Measurements from ENCODE around the gene TMEM37. TPM values are rescaled to one million over a fixed set of nuclear protein-coding genes. Genes with fewer than 3 reads are reported as not detected.
A peak's percentile ranks its signal among the peaks of the same experiment; 100 is the strongest.

The TMEM37 gene
- polyA plus RNA-seq, 3 donors, result 49.4 to 71.8 (median 66.1) TPM

DNA sequence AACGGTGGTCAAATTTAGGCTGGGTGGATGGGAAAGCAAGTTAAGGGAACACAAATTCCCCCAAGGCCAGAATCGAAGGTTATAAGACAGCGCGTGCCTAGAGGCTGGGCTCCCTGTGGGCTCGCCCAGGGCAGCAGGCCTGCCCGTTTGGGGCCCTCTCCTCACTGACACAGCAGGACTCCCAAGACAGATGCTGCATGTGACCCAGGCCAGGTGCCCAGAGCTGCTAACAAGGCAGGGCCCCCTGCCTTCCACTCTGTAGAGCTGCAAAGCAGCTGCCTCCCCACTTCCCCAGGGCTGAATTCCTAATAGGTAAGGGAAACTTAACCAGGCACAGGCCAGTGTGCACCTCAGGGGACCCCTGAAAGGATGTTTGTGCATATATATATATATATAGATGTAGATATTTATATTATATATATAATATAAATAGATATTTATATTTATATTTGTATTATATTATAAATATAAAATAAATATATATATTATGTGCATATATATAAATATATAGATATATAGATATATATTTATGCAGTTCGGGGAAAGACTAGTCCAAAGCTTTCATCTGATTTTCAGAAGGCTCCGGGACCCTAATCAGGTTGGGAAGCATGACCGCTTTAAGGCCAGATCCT is 43.7 kb downstream of the TMEM37 start:
- DNase-seq, result no peak

DNA sequence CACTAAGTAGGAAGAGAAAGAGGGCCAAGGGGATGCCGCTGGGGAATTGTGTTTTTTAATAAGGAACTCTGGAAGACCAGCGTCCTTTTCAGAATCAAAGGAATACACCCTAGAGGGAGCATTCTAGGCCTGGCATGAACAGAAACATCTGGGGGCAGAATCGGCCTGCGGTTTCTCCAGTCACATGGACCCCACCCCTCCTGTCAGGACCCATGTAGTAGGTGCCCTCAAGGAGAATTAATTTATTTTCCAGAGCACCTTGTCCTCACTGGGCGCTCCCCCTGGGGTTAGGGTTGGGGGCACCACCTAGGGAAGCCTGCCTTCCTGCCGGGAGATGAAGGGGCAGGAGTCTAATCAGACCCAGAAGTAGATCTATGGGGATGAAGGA is 44.2 kb downstream of the TMEM37 start:
- DNase-seq, result no peak

DNA sequence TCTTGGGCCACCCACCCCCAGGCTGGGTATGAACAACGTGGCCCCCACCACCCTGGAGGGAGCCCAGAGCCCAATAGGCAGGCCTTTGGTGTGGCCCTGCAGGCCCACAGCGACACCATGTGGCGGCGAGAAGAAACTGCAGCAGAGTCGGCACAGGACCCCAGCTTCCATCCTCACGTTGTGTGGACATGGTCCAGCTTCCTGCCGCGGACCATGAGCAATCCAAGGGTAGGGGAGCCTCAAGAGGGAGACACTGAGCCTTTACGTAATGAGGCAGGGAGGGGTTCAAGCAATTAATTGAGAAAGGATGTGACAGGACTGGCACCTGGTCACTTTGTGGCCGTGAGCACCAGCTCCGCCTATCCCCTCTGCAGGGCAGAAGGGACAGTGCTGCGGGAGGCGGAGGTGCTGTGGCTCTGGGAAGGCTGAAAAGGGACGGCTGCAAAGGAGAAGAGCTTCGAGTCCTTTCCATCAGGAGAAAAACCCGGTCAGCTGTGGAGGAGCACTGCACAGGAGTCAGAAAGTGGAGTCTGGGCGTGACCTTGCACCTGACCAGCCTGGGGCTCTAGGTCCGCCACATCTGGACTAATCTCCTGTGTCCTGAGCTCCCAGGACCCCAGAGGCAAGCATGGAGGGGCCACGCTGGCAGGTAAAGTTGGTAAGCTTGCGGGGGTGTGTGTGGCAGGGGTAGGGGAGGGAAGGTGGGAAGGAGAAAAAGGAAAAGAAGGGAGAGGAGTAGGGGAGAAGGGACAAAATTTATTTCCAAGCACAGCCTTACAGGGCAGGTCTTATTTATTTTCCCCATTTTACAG is 44.9 kb downstream of the TMEM37 start:
- peak; percentile 44 for DNase-seq

DNA sequence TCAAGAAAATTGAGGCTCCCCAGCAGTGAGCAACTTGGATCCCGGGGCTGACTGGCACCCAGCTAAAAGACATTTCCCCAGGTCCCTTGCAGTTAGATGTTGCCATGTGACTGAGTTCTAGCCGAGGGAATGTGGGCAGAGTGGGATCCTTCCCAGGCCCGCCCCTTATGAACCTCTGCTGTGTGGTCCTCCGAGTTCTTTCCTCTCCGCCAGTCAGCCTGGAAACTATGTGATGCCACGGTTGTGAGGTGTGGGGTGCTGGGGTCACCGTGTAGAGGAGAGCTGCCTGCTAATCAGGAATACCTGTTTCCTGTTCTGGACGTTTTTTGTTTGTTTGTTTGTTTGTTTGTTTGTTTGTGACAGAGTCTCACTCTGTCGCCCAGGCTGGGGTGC is 45.5 kb downstream of the TMEM37 start:
- DNase-seq, result no peak

DNA sequence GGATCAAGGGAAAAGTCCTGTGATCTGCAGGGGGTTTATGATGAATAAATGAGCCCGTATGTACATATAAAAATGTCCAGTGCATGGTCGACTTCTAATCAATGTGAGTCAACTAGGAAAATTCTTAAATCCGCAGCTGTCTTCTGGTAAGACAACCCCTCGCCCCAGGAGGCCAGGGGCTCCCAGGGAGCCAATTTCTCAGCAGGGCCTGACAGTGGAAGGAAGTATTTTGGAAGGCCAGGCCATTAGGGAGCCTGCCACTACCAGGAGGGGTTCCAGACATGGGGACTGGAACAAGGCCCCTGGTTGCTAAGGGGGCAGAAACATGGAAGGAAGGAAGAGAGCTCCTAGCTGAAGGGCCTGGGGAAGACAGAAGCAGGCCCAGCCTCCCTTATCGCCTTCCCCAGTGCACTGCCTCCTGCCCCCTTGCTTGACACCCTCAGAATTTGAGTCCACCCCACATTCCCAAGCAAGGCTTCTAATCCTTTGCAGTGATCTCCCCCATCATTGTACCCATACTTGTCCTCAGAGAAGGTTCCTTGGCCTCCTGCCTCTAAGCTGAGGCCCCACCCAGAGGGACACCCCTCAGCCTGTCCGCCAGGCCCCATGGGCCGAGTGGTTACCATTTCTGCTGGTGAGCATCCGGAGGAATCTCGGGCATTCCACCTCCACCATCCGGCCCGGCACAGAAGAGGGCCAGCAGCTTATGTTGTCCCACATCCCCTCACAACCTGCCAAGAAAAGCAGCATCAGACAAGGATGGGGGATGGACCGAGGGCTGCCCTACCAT is 46.7 kb downstream of the TMEM37 start:
- DNase-seq, result no peak

DNA sequence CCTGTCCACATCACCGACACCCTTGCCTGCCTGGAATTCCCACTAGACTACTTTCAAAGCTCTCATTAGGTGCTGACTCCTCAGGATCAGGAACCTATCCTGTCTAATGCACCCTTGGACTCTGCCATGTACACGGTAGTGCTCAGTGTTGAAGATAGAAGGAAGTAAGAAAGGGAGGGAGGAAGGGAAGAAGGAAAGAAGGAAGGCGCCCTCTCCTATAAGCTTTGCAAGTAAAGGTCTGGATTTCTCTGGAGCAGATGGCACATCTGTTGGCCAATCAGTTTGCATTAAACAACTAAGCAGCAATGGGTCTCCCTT is 47.3 kb downstream of the TMEM37 start:
- DNase-seq, result no peak

DNA sequence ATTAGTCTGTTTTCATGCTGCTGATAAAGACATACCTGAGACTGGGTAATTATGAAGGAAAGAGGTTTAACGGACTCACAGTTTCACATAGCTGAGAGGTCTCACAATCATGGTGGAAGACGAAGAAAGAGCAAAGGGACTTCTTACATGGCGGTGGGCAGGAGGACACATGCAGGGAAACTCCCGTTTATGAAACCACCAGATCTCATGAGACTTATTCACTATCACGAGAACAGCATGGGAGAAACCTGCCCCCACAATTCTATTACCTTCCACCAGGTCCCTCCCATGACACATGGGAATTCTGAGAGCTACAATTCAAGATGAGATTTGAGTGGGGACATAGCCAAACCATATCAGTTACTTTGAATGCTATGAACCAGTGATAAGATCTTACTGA is 48.5 kb downstream of the TMEM37 start:
- DNase-seq, result no peak

DNA sequence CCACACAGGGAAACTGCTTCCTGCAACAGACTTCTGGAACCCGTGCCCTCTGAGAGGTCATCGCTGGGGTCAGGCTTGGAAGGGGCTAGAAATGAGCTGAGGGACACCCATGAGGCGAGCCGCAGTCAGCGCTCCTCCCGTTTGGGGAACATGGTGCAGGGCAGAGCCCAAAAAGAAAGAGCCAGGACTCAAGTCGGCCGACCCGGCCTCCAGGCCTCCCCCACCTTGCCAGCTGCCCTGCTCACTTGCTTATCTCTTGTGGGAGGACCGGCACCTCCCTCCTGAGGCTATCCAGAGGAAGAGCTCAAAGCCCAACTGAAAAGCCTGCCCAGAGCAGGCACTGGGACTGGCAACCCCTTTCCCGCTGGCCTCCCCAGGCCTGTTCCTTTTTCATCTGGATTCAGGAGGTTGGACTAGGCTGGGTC is 49.1 kb downstream of the TMEM37 start:
- DNase-seq, result no peak

DNA sequence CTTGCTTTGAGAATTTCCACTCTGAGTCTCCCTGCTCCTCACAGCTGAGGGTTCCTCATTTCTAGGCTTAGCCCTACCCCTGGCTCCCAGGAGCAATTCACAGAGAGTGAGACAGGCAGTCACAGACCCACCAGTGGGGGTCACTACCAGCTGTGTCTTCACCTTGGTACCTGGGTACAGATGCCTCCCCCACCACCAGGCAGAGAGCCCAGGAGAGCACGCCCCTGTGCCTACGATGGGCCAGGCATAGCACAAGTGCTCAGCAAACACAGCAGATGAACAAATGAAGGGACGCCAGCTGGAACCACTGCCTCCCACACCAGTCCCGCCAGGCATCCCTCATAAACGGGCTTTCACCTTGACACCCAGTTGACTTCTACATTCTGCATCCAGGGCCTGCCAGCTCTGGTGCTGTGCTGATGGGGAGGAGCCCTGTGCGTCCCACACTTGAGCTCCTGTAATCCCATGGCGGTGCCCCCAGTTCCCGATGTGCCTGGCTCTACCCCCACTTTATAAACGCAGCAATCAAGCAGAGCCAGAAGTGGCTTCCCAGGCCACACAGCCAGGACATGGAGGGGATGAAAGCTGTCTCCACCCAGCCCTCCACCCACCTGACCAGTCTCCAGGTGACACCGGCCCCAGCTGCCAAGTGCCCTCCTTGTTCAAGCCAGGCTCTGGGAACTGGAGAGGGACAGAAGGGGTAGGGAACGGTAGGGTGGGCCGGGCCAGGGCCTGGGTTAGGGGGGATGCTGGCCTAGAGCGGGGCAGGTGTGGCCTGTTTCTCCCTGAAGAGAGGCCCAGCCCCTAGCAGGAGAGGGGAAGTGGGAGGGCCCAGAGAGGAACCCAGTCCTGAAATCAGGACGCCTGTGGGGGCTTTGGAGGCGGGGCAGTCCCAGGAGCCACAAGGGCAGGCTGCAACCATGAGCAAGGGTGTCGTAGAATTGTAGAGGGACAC is 50.1 kb downstream of the TMEM37 start:
- no peak for DNase-seq

DNA sequence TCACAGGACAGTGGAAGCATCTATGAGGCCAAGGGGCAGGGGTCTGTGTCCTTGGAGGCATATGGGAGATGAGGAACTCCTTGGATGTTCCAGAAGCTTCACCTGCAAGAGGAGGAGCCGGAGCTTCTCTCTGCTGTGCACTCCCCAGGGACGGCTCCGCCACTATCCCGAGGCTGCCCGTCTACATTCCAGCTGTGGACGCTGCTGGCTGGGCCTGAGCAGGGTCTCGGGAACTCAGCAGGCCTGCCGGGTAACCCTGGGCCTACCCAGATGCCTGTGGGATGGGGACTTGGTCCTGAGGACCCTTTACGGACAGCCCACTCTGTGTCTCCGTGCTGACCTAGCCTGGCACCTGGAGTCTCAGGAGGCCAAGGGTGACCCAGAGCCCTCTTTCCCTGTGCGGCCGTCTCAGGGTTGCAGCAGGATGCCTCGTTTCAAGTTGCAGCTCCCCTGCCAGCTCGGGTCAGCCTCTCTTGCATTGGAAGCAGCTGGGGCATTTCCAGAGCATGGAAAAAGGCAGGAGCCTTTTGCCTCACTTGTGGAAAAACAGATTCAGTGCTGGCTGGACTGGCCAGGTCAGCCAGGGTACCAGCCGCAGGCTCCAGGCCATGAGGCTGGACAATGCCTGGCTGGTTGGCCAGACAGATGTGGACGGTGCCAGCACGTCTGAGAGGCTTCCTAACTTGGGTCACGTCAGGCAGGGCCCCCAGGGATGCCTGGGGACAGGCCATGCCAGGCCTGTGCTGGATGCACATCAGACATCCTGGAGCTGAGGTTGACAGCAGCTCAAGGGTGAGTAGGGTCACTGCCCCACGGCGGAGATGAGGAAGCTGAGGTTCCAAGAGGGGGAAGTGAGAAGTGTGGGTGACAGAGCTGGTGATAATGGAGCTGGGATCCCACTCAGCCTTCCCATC is 51.1 kb downstream of the TMEM37 start:
- DNase-seq, result no peak

DNA sequence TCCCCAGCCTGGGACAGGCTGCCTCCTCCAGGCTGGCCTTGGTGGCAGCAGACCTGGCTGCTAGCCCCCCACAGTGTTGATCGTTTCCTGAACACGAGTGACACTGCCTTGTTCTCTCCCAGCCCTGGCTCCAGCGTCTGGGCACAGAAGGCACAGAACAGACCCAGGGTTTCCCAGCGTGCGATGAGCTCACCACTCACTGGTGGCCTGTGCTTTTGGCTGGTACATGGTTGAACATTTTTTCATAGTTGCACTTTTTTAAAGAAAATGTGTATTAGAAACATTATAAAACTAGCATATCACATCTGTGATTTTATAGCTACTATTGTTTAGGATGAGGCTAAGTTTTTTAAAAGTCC is 51.7 kb downstream of the TMEM37 start:
- DNase-seq, result no peak

DNA sequence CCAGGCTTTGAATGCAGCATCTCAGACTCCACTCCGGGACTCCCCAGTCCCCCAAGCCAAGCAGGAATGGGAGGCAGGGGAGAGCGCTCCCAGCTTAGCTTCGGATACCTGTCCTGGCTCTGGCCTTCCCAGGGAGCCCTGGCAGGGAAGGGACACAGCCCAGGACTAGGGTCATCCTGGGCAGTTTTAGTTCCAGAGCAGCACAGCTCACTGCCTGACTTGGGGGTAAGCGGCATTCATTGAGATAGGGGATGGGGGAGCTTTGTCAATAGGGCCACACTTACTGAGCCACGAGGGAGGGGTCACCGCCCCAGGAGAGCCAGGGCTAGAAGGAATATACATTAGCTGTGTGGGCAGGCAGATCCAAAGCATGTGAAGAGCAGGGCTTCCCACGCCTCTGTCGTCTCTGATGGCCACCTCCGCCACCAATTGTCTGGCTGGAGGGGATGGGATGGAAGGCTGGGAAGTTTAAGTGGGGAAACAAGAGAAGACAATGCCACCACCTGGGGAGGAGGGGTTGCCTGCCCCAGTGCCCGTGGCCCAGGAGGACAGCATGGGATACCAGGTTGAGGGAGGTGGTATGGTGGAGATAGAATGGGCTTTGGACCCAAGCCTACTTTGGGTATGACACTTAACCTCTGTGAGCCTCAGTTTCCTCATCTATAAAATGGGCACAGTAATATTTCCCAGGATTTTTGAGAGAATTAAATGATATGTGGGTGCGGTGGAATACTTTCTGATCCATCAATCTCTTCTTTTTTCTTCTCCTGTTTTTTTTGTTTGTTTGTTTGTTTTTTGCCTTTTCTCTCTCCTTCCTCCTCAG is 52.5 kb downstream of the TMEM37 start:
- no peak for DNase-seq

DNA sequence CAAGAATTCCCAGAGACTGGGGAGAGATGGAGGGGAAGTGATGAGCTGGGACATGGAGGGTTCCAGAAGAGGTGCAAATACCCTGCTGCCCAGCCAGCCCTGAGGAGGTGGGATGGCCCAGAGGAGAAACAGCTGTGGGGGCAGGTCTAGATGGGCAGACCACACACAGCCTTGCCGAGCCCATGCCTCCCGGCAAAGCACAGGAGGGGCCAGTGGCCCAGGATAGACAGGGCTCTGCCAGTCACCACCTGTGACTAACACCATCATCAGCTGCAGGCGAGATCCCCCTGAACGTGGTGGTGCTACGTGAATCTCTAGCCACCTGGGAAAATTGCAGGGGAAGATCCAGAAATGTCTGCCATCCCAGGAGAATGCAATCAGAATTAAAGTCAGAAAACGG is 53.2 kb downstream of the TMEM37 start:
- DNase-seq, result no peak

DNA sequence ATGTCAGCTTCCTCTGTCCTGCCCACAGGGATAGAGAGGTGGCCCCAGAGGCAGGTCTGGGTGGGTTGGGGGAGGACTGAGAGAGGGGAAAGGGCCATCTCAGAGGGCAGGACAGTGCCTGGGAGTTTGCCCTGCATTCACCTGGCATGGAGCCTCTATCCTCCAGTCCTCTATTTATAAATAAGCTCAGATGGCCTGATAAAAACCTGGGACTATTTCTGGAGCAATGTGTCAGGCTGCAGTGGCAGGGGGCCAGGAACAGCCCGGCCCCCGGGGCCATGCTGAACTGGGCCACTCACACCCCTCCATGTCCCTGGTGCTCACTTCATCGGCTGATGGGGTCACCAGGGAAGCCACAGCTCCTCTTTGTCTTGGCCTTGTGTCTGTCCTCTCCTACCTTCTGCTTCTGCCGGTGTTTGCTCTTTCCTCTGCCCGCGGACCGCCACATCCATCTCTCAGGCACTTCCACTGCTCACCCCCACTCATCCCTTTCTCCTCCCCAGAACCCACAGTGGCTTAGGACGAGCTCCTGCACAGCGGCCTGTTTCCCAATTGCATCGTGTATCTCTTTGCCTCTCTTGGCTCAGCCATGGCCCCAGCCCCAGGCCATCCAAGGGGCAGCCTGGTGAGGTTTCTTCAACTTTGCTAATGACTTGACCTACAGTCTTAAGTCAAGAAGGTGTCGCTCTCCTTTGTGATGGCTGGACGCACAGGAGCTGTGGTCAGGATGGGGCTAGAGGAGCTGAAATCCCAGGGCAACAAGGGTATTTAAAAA is 53.9 kb downstream of the TMEM37 start:
- no peak for DNase-seq

DNA sequence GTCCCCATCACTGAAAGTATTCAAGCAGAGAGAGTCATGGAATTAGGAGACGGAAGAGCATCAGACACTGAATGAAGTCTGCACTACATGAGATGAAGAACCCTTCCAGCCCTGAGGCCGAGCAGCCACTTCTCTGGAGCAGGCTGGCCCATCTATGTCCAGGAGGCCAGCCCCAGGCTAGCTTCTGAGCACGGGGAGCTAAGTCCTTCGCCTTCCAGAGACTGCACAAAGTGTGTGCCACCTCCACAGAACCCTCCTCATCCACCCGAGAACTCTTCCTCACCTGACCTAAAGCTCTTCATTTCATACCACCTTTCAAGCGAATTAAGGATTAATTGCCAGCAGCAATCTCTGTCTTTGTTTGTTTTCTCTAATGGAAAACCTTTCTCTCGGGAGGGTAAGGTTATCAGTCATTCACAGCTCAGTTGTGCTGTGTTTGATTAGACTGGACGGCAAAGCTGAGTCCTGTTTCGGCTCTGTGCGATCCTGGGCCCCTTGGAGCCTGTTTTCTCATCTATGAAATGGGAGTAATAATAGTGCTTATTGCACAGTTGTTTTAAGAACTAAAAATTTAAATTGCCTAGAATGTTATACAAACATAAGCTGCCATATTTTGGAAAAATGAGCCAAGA is 54.7 kb downstream of the TMEM37 start:
- no peak for DNase-seq

DNA sequence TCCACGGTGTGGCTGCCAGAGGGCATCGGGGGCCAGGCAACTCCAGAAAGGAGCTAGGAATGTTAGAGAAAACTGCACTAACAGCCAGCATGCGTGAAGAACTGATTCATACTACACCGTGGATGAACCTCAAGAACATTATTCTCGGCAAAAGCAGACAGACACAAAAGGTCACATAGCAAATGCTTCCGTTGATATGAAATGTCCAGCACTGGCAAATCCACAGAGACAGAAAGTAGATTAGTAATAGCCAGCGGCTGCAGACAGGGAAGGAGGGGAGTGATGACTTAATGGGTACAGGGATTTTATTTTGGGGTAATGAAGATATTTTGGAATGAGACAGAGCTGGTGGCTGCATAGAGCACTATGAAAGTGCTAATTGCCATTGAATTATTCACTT is 55.2 kb downstream of the TMEM37 start:
- no peak for DNase-seq

DNA sequence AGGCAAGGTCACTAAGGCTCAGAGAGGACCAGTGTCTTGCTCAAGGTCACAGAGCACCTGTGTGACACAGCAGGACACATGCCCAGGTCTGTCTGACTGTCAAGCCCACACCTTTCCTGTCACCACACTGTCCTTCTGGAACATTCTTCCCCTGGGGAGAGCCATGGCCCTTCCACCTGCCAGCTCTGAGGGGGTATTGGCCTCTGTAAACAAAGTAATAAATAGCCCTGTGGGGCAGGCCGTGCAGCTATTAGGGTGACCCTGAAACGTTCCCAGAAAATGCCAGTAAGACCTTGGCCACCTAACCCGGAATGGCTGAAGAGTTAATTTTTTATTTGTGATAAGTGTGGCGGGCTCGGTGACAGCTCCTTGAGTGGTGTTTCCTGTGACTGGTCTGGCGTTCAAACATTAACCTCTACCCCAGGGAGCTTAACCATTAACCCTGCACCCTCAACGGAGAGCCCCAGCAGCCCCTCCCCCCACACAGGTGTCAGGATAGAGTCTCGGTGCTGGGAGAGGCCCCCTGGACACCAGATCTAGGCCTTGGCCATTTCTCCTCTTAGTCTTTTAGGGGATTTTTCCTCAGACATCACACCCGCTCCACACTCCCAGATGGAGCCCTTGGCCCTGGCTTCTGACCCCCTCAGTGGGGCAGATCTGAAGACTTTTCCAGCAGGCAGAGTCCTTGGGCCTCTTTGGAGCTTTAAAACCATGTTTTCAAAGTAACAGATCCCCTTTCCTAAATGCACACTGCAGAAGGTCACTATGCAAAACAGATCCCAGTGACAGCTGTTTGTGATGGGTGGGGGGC is 56.0 kb downstream of the TMEM37 start:
- DNase-seq, result peak; percentile 58

Data from renal pelvis (tissue), 4 donors.